ENCODE results near the gene TNFAIP8.

DNA sequence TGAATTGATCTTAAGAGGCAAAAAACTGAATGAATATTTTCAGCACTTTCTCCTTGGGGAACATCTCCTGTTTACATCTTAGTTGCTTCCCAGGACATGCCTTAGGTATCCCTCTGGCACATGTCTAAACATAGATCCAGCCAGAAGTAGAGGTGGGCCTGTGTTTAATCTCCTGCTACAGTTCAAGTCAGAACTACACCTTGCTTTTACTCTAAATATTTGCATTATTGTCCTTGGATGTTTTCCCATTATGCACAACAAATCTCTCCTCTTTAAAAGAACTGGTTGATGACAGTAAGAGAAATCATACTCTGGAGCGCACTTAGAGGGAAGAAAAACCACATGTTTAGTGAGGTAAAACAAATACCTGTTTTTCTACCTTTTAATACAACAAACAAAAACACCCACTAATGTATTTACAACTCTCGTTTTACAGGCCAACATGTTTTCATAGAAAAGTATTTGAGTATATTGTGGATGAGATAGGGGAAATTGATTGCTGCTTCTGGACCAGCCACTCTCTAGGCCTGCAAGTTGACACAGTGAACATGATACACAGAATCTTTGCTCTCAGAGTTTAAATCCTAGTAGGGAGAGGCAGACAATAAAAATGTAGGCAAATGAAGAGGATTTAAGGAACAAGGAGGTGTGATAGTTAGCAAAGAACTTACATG, 32.3 kb downstream of the TNFAIP8 start:
- no peak for TF ChIP-seq EZH2 (IDR thresholded peaks at IDR 0.05; ENCODE audit: insufficient read depth, low read length)
- TF ChIP-seq, protein P1, sequence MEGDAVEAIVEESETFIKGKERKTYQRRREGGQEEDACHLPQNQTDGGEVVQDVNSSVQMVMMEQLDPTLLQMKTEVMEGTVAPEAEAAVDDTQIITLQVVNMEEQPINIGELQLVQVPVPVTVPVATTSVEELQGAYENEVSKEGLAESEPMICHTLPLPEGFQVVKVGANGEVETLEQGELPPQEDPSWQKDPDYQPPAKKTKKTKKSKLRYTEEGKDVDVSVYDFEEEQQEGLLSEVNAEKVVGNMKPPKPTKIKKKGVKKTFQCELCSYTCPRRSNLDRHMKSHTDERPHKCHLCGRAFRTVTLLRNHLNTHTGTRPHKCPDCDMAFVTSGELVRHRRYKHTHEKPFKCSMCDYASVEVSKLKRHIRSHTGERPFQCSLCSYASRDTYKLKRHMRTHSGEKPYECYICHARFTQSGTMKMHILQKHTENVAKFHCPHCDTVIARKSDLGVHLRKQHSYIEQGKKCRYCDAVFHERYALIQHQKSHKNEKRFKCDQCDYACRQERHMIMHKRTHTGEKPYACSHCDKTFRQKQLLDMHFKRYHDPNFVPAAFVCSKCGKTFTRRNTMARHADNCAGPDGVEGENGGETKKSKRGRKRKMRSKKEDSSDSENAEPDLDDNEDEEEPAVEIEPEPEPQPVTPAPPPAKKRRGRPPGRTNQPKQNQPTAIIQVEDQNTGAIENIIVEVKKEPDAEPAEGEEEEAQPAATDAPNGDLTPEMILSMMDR (IDR thresholded peaks at IDR 0.05; ENCODE audit: insufficient read depth, low read depth, low read length) = no peak
